Esophagus squamous epithelium (tissue), 5 donors: ENCODE results near the gene BMPR1B. TPM values are rescaled to one million over a fixed set of nuclear protein-coding genes. Genes with fewer than 3 reads are reported as not detected.

Experiments used
- DNase-seq: peaks from one replicate; lab custom pipeline; 2025; lab: John Stamatoyannopoulos, UW
- H3K27ac ChIP-seq, 4 donors: fragments of 200-600 bp; sonication (generic); one replicate each; pipeline ENCODE4 v1.5.1; 2016 to 2019; ENCODE audit warnings: mild to moderate bottlenecking in 1 of 4
- H3K27me3 ChIP-seq, 4 donors: fragments of 200-600 bp; sonication (generic); 1 replicate in 3 of 4; 2 replicates in 1 of 4; pipeline versions ENCODE4 v1.5.1 to v1.6.0; 2017 to 2021; ENCODE audit warnings: antibody characterized with exemption in 1 of 4
- H3K36me3 ChIP-seq, 3 donors: fragments of 200-600 bp; sonication (generic); one replicate each; pipeline ENCODE4 v1.5.1; 2016 to 2019
- H3K4me1 ChIP-seq, 3 donors: fragments of 200-600 bp; sonication (generic); one replicate each; pipeline ENCODE4 v1.5.1; 2017 to 2019
- H3K4me3 ChIP-seq, 4 donors: fragments of 200-600 bp; sonication (generic); 1 replicate in 3 of 4; 2 replicates in 1 of 4; pipeline ENCODE4 v1.5.1; 2016 to 2019; ENCODE audit warnings: mild to moderate bottlenecking in 2 of 4, moderate library complexity in 1 of 4
- H3K9me3 ChIP-seq, 3 donors: fragments of 200-600 bp; sonication (generic); one replicate each; pipeline ENCODE4 v1.5.1; 2016 to 2019
- POLR2A ChIP-seq, 4 donors: fragments of 450-650 bp; IDR thresholded peaks; one replicate each; pipeline ENCODE4 v1.6.1; 2017; ENCODE audit warnings: antibody characterized with exemption in 4 of 4, mild to moderate bottlenecking in 4 of 4, moderate library complexity in 3 of 4
- WGBS, 2 donors: methylation state at CpG; one replicate each; pipeline ENCODE4 v1.1.5; 2018; 5-methylcytosine and 5-hydroxymethylcytosine counted together
- intact Hi-C: fragments of 100-400 bp; cut with DNase I; formaldehyde crosslinking; loops from one replicate; pipeline ENCODE4 v1.15.0; 2022
- total RNA-seq, 4 donors: library from RNA; depleted of rRNA; stranded (reverse); fragments of >200 nt; gene quantifications; one replicate each; pipeline ENCODE4 v1.1.0, GENCODE V29; 2016
- TF ChIP-seq, protein P1 (sequence below), 6 experiments: fragments of 450-650 bp in 4 of 6; fragments of 200-600 bp in 2 of 6; sonication (generic) in 2 of 6; IDR thresholded peaks; one replicate each; pipeline ENCODE4 v1.5.1; 2016 to 2019; ENCODE audit warnings: antibody characterized with exemption in 6 of 6, mild to moderate bottlenecking in 4 of 6, moderate library complexity in 4 of 6
- donor health status: DM: yes; HTN: yes; CAD: no.

The BMPR1B gene
- total RNA-seq, 4 donors from 2014 or later = 0.09 to 0.66 (median 0.38) TPM; not detected in 1

DNA sequence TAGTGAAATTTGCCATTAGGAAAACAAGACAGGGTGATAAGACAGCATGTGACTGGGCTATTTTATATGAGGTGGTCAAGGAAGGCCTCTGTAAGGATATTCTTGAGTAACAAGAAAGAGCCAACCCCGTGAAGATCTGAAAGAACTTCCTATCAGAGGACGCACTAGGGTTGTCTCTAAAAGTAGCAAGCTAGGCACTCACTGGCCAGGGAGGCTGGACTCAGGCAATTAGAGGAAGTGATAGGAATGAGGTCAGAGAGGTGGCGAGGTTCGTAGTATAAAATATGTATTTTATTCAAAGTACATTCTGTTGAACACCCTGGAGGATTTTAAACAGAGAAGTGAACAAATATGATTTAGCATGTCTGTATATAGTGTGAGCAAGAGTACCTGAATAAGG lies 4.6 kb downstream of the BMPR1B start:
- Histone ChIP-seq H3K27ac (no peak overlapping the region), H3K9me3 (no peaks in the 10 kb centered on the region), H3K27me3 (peaks cover 0 to 39% (median 0%) of the 10 kb centered on the region in 4 donors), H3K4me1 (peaks cover 0 to 15% (median 7%) of the 10 kb centered on the region in 3 donors), H3K4me3 (no peak overlapping the region), H3K36me3 (no peaks in the 10 kb centered on the region)
- TF ChIP-seq, protein P1, sequence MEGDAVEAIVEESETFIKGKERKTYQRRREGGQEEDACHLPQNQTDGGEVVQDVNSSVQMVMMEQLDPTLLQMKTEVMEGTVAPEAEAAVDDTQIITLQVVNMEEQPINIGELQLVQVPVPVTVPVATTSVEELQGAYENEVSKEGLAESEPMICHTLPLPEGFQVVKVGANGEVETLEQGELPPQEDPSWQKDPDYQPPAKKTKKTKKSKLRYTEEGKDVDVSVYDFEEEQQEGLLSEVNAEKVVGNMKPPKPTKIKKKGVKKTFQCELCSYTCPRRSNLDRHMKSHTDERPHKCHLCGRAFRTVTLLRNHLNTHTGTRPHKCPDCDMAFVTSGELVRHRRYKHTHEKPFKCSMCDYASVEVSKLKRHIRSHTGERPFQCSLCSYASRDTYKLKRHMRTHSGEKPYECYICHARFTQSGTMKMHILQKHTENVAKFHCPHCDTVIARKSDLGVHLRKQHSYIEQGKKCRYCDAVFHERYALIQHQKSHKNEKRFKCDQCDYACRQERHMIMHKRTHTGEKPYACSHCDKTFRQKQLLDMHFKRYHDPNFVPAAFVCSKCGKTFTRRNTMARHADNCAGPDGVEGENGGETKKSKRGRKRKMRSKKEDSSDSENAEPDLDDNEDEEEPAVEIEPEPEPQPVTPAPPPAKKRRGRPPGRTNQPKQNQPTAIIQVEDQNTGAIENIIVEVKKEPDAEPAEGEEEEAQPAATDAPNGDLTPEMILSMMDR (IDR thresholded peaks at IDR 0.05) = no peak
- no peak for TF ChIP-seq POLR2A (IDR thresholded peaks at IDR 0.05)
- DNase-seq = no peak
- 77 to 87% methylated on average over 4 of the region's 4 CpGs for WGBS, 2 donors
- intact Hi-C loops = no loop called here

DNA sequence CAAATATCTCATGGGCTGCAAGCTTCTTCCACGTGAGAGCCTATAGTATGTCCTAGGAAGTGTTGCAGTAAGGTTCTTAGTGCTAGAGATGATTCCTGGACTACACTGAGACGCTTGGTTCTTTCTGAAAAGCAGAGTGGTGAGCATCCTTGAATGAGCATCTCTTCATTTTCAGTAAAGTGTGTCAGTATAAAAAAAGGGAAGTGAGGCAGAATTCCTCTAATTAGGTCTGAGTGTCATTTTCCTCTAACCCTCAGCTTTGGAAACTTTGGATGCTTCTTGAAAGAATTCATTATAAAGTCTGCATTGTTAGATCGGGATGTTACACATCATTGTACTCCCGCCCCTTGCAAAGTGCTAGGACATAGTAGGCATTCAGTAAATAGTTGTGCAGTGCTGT lies 5.2 kb downstream of the BMPR1B start:
- peaks cover 0 to 12% (median 4%) of the 10 kb centered on the region in 3 donors for H3K4me1 ChIP-seq
- DNase-seq = no peak
- peaks cover 0 to 32% (median 0%) of the 10 kb centered on the region in 4 donors for H3K27me3 ChIP-seq
- no peak overlapping the region for H3K4me3 ChIP-seq
- no peaks in the 10 kb centered on the region for H3K9me3 ChIP-seq
- TF ChIP-seq, protein P1 (IDR thresholded peaks at IDR 0.05) = no peak
- TF ChIP-seq POLR2A (IDR thresholded peaks at IDR 0.05) = no peak
- intact Hi-C loops = no loop called here
- 55 to 73% methylated on average over 4 of the region's 4 CpGs for WGBS, 2 donors
- no peaks in the 10 kb centered on the region for H3K36me3 ChIP-seq
- no peak overlapping the region for H3K27ac ChIP-seq

DNA sequence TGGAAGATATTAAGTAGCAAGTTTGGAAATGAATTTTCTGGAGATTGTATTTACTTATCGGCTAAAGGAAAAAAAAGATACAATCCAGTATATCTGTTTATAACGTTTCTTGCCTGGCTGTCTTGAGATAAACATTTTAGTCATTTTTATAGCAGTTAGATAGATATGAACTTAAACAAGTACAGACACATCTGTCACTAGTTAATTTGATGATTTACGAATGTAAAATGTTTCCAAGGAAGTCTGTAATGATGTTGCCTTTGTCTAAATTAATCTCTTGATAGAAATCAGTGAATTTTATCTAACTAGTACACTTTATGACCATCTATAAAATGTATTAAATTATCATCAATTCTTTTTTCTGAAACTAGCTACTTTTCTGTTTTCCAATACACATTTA lies 5.7 kb downstream of the BMPR1B start:
- no peak overlapping the region for H3K27ac ChIP-seq
- no peaks in the 10 kb centered on the region for H3K36me3 ChIP-seq
- TF ChIP-seq POLR2A (IDR thresholded peaks at IDR 0.05) = no peak
- TF ChIP-seq, protein P1 (IDR thresholded peaks at IDR 0.05) = no peak
- H3K4me3 ChIP-seq = no peak overlapping the region
- DNase-seq = no peak
- H3K9me3 ChIP-seq = no peaks in the 10 kb centered on the region
- WGBS, 2 donors = 32 to 44% methylated on average over 3 of the region's 3 CpGs
- H3K4me1 ChIP-seq = peaks cover 0 to 7% (median 2%) of the 10 kb centered on the region in 3 donors
- H3K27me3 ChIP-seq = peaks cover 0 to 28% (median 0%) of the 10 kb centered on the region in 4 donors
- intact Hi-C loops = no loop called here

DNA sequence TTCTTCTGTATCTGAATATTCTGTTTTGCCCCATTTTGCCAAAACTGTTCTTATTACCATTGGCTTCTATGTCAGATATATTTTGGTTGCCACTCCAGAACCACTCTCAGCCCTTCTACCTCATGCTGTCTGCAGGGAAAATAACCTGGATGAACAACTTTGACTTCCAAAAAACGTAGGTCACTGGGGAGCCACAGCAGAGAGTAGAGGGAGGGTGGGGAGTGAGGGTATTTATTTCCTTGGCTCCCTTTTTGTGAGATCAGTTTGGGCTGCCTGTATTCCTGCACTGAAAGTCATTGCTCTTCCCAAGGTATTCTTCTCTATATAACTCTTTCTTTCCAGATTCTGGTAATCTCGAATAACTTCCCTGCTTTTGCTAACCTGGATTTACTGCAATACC lies 6.3 kb downstream of the BMPR1B start:
- intact Hi-C loops = no loop called here
- 44 to 51% methylated on average over 2 of the region's 2 CpGs for WGBS, 2 donors
- no peak overlapping the region for H3K27ac ChIP-seq
- H3K4me3 ChIP-seq = no peak overlapping the region
- no peaks in the 10 kb centered on the region for H3K9me3 ChIP-seq
- no peaks in the 10 kb centered on the region for H3K36me3 ChIP-seq
- H3K4me1 ChIP-seq = peaks cover 0 to 1% (median 0%) of the 10 kb centered on the region in 3 donors
- H3K27me3 ChIP-seq = peaks cover 0 to 22% (median 0%) of the 10 kb centered on the region in 4 donors
- TF ChIP-seq, protein P1 (IDR thresholded peaks at IDR 0.05) = no peak
- no peak for TF ChIP-seq POLR2A (IDR thresholded peaks at IDR 0.05)
- DNase-seq = no peak

DNA sequence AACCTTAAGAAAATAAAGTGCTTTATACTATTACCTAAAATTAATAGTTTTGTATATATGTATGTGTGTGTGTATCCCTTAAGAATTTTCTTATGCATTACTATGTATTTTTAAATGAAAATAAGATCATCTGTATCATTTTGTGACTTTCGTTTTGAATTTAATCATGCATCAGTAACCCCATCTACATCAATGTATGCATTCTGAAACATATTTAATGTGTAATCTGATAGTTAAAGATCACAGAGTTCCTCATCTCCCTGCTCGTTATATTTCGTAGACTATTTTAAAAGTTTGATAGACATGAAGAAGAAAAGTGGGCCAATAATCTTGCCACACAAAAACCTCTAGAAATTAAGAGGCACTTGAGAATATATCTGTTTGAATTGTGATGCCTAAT lies 7.4 kb downstream of the BMPR1B start:
- Histone ChIP-seq H3K4me1 (no peaks in the 10 kb centered on the region), H3K9me3 (no peaks in the 10 kb centered on the region), H3K27ac (no peak overlapping the region), H3K27me3 (peaks cover 0 to 15% (median 0%) of the 10 kb centered on the region in 4 donors), H3K36me3 (no peaks in the 10 kb centered on the region), H3K4me3 (no peak overlapping the region)
- TF ChIP-seq, protein P1 (IDR thresholded peaks at IDR 0.05) = no peak
- no peak for TF ChIP-seq POLR2A (IDR thresholded peaks at IDR 0.05)
- WGBS, 2 donors = 68 to 83% methylated on average over 3 of the region's 3 CpGs
- intact Hi-C loops = no loop called here
- no peak for DNase-seq
